Erythroblast (primary cell): ENCODE results near the gene NRG3.

Source experiments
- GATA1 ChIP-seq: IDR thresholded peaks from 2 replicates; pipeline ENCODE4 v1.6.1; 2011; ENCODE audit warnings: low read depth, mild to moderate bottlenecking, control low read depth, low read length, moderate library complexity
- POLR2A ChIP-seq: IDR thresholded peaks from 2 replicates; pipeline ENCODE4 v1.6.1; 2011; ENCODE audit warnings: mild to moderate bottlenecking, low read length

DNA sequence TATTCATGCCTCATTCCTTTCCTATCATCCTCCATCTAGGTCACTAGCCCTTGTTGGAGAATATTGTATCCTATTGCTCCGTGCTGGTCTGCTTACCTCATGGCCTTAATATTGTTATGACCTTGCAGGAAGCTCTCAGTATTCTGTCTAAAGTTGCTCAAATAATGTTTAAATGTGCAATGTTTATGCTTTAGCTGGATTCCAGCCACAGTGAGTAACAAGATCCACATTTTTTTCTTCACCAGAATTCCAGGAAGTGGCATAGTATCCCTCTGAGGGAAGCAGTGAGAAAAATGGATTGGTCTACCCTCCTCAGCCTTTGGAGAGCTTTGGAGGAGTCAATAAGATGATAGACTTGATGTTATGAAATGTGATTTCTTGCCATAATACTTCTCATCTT is 402.6 kb downstream of the NRG3 start:
- TF ChIP-seq POLR2A (no peak), GATA1 (no peak)
